ENCODE data around the gene R3HDM4.
"Not testable (repeated sequence)": the region's sequence is repeated elsewhere in the genome, so short reads cannot be mapped to it uniquely, and the experiment has no call there.

Gene R3HDM4

GRCh38 chr19:871446-872265 lies 41.4 kb downstream of the R3HDM4 start:
- peak; percentile 41 for DNase-seq

- no peak for DNase-seq
Measured at GRCh38 chr19:870963-871401, 42.0 kb downstream of the R3HDM4 start.

- no peak for DNase-seq
Measured at GRCh38 chr19:870314-870713, 42.7 kb downstream of the R3HDM4 start.

GRCh38 chr19:869245-870177 lies 43.5 kb downstream of the R3HDM4 start:
- DNase-seq, result no peak

- no peak for DNase-seq
Measured at GRCh38 chr19:868458-869244, 44.4 kb downstream of the R3HDM4 start.

GRCh38 chr19:867855-868457 lies 45.1 kb downstream of the R3HDM4 start:
- DNase-seq, result no peak

- DNase-seq, result no peak
Measured at GRCh38 chr19:867301-867793, 45.7 kb downstream of the R3HDM4 start.

GRCh38 chr19:866769-867300 lies 46.2 kb downstream of the R3HDM4 start:
- DNase-seq, result no peak

GRCh38 chr19:863315-863620 lies 49.8 kb downstream of the R3HDM4 start:
- DNase-seq, result no peak

- DNase-seq, result peak; percentile 94
Measured at GRCh38 chr19:862581-863314, 50.3 kb downstream of the R3HDM4 start.

GRCh38 chr19:861756-862580 lies 51.1 kb downstream of the R3HDM4 start:
- peak; percentile 95 for DNase-seq

- no peak for DNase-seq
Measured at GRCh38 chr19:861141-861755, 51.8 kb downstream of the R3HDM4 start.

- DNase-seq, result peak; percentile 73
Measured at GRCh38 chr19:858868-859843, 53.9 kb downstream of the R3HDM4 start, which contains the start of gene CFD. CFD (plus strand) TSS chr19:859664; CDS start chr19:859690, 26 bp downstream.

- no peak for DNase-seq
Measured at GRCh38 chr19:858284-858683, 54.7 kb downstream of the R3HDM4 start.

GRCh38 chr19:855566-856120 lies 57.4 kb downstream of the R3HDM4 start:
- DNase-seq, result no peak

GRCh38 chr19:855142-855541 lies 57.9 kb downstream of the R3HDM4 start:
- DNase-seq, result no peak

- DNase-seq, result no peak
Measured at GRCh38 chr19:854549-854948, 58.5 kb downstream of the R3HDM4 start.

GRCh38 chr19:853614-854220 lies 59.3 kb downstream of the R3HDM4 start:
- DNase-seq, result not testable (repeated sequence)

Measured in hematopoietic multipotent progenitor cell treated with erythropoietin and hydrocortisone succinate and interleukin-3 and kit ligand, for 4 days (in vitro differentiated cells).